GM21360 (cell line): ENCODE results near the gene SNX13.

Experiments
- ATAC-seq: cut with Tn5 transposase; IDR thresholded peaks from one replicate; pipeline ENCODE4 v1.9.1; 2021; ENCODE audit warnings: mild to moderate bottlenecking, moderate library complexity; ENCODE audit not compliant: unreplicated experiment

The SNX13 gene

GRCh38 chr7:17940302-17940883 is at the start of gene SNX13:
Gene SNX13, minus strand, starts transcription at chr7:17940494. Its CDS starts 199 bp downstream, at chr7:17940295.
- peak; percentile 87 for ATAC-seq

- ATAC-seq, result no peak
These were observed 49.3 kb upstream of the SNX13 start for GRCh38 chr7:17989546-17989945.

- no peak for ATAC-seq
These were observed 48.6 kb upstream of the SNX13 start for GRCh38 chr7:17988858-17989257.

GRCh38 chr7:17988141-17988540 is 47.8 kb upstream of the SNX13 start:
- no peak for ATAC-seq

- no peak for ATAC-seq
These were observed 46.6 kb upstream of the SNX13 start for GRCh38 chr7:17986851-17987250.

GRCh38 chr7:17985473-17986239 is 45.4 kb upstream of the SNX13 start:
- ATAC-seq, result no peak

- ATAC-seq, result no peak
These were observed 44.0 kb upstream of the SNX13 start for GRCh38 chr7:17984288-17984687.

GRCh38 chr7:17983221-17984062 is 43.1 kb upstream of the SNX13 start:
- ATAC-seq, result no peak

GRCh38 chr7:17976952-17977351 is 36.7 kb upstream of the SNX13 start:
- ATAC-seq, result no peak

GRCh38 chr7:17971411-17971810 is 31.1 kb upstream of the SNX13 start:
- no peak for ATAC-seq

GRCh38 chr7:17968791-17969715 is 28.8 kb upstream of the SNX13 start:
- ATAC-seq, result no peak

GRCh38 chr7:17966706-17967105 is 26.4 kb upstream of the SNX13 start:
- no peak for ATAC-seq

GRCh38 chr7:17965603-17966002 is 25.3 kb upstream of the SNX13 start:
- no peak for ATAC-seq

GRCh38 chr7:17963281-17963680 is 23.0 kb upstream of the SNX13 start:
- no peak for ATAC-seq

- ATAC-seq, result no peak
These were observed 22.4 kb upstream of the SNX13 start for GRCh38 chr7:17962652-17963051.

- no peak for ATAC-seq
These were observed 17.6 kb upstream of the SNX13 start for GRCh38 chr7:17957871-17958270.

GRCh38 chr7:17952387-17952786 is 12.1 kb upstream of the SNX13 start:
- ATAC-seq, result peak; percentile 100

GRCh38 chr7:17951742-17952254 is 11.5 kb upstream of the SNX13 start:
- ATAC-seq, result peak; percentile 25

GRCh38 chr7:17948526-17949238 is 8.4 kb upstream of the SNX13 start:
- no peak for ATAC-seq

- no peak for ATAC-seq
These were observed 7.3 kb upstream of the SNX13 start for GRCh38 chr7:17947620-17948019.
